Measurements from ENCODE around the gene MTOR.
"Not testable (repeated sequence)": the region's sequence is repeated elsewhere in the genome, so short reads cannot be mapped to it uniquely, and the experiment has no call there.

Gene MTOR

GRCh38 chr1:11262171-11263049 is at the start of gene MTOR:
Gene MTOR (minus strand): TSS chr1:11262551. CDS start chr1:11259409, 3,142 bp downstream.
- DNase-seq (ENCODE audit: low read depth): peak; percentile 99

- DNase-seq (ENCODE audit: low read depth): no peak
Measured at GRCh38 chr1:11309385-11309784, 47.0 kb upstream of the MTOR start.

- no peak for DNase-seq (ENCODE audit: low read depth)
Measured at GRCh38 chr1:11308699-11309224, 46.4 kb upstream of the MTOR start.

- DNase-seq (ENCODE audit: low read depth): no peak
Measured at GRCh38 chr1:11307852-11308251, 45.5 kb upstream of the MTOR start.

GRCh38 chr1:11305516-11305915 is 43.2 kb upstream of the MTOR start:
- DNase-seq (ENCODE audit: low read depth): not testable (repeated sequence)

- DNase-seq (ENCODE audit: low read depth): no peak
Measured at GRCh38 chr1:11302366-11302765, 40.0 kb upstream of the MTOR start.

GRCh38 chr1:11301601-11302000 is 39.2 kb upstream of the MTOR start:
- DNase-seq (ENCODE audit: low read depth): no peak

GRCh38 chr1:11299225-11299574 is 36.8 kb upstream of the MTOR start:
- DNase-seq (ENCODE audit: low read depth): no peak

- no peak for DNase-seq (ENCODE audit: low read depth)
Measured at GRCh38 chr1:11298390-11299224, 36.3 kb upstream of the MTOR start.

- DNase-seq (ENCODE audit: low read depth): not testable (repeated sequence)
Measured at GRCh38 chr1:11297774-11298173, 35.4 kb upstream of the MTOR start.

GRCh38 chr1:11295905-11296304 is 33.6 kb upstream of the MTOR start:
- no peak for DNase-seq (ENCODE audit: low read depth)

- no peak for DNase-seq (ENCODE audit: low read depth)
Measured at GRCh38 chr1:11294951-11295350, 32.6 kb upstream of the MTOR start.

GRCh38 chr1:11293856-11294255 is 31.5 kb upstream of the MTOR start:
- no peak for DNase-seq (ENCODE audit: low read depth)

- DNase-seq (ENCODE audit: low read depth): no peak
Measured at GRCh38 chr1:11291049-11291448, 28.7 kb upstream of the MTOR start.

- DNase-seq (ENCODE audit: low read depth): no peak
Measured at GRCh38 chr1:11289064-11289463, 26.7 kb upstream of the MTOR start.

GRCh38 chr1:11286735-11287410 is 24.5 kb upstream of the MTOR start:
- no peak for DNase-seq (ENCODE audit: low read depth)

GRCh38 chr1:11285883-11286734 is 23.8 kb upstream of the MTOR start:
- no peak for DNase-seq (ENCODE audit: low read depth)

GRCh38 chr1:11284784-11285183 is 22.4 kb upstream of the MTOR start:
- no peak for DNase-seq (ENCODE audit: low read depth)

- no peak for DNase-seq (ENCODE audit: low read depth)
Measured at GRCh38 chr1:11283151-11283550, 20.8 kb upstream of the MTOR start.

- DNase-seq (ENCODE audit: low read depth): no peak
Measured at GRCh38 chr1:11281518-11282331, 19.4 kb upstream of the MTOR start.

All from CMK (cell line).